Right lobe of liver (tissue), 6 donors: Measurements from ENCODE around the gene INPP5J. TPM values are rescaled to one million over a fixed set of nuclear protein-coding genes. Genes with fewer than 3 reads are reported as not detected.
A peak's percentile ranks its signal among the peaks of the same experiment; 100 is the strongest.
"Not testable (repeated sequence)": the region's sequence is repeated elsewhere in the genome, so short reads cannot be mapped to it uniquely, and the experiment has no call there.

ENCODE experiments used
- ATAC-seq, 4 donors: fragments of 200-7000 bp; cut with Tn5 transposase; one replicate each; pipeline ENCODE4 v1.9.1; 2020; ENCODE audit warnings: mild to moderate bottlenecking in 4 of 4, moderate library complexity in 4 of 4
- DNase-seq, 3 donors: peaks; one replicate each; pipeline ENCODE4 v3.0.0-alpha.2; 2020
- H3K27ac ChIP-seq, 3 donors: fragments of 200-600 bp; one replicate each; pipeline ENCODE4 v1.8.0; 2022
- H3K27me3 ChIP-seq, 2 donors: fragments of 200-600 bp; one replicate each; pipeline ENCODE4 v1.8.0; 2022
- H3K36me3 ChIP-seq, 4 donors: fragments of 200-600 bp; sonication (generic) in 1 of 4; one replicate each; pipeline versions ENCODE4 v1.5.1 to v1.8.0; 2017 to 2022; ENCODE audit warnings: control low read depth in 1 of 4
- H3K4me1 ChIP-seq, 4 donors: fragments of 200-600 bp; sonication (generic) in 1 of 4; one replicate each; pipeline versions ENCODE4 v1.5.1 to v1.8.0; 2017 to 2022; ENCODE audit warnings: control low read depth in 1 of 4
- H3K4me3 ChIP-seq, 3 donors: fragments of 200-600 bp; one replicate each; pipeline ENCODE4 v1.8.0; 2022
- H3K9me3 ChIP-seq, 4 donors: fragments of 200-600 bp; sonication (generic) in 1 of 4; one replicate each; pipeline versions ENCODE4 v1.5.1 to v1.8.0; 2017 to 2022; ENCODE audit warnings: control low read depth in 1 of 4
- POLR2A ChIP-seq: fragments of 450-650 bp; IDR thresholded peaks from one replicate; pipeline ENCODE4 v1.6.1; 2017; ENCODE audit warnings: antibody characterized with exemption, mild to moderate bottlenecking
- WGBS: methylation state at CpG from one replicate; pipeline ENCODE4 v1.1.6; 2018; ENCODE audit warnings: low coverage, low lambda C conversion rate; ENCODE audit not compliant: insufficient coverage; ENCODE audit errors: missing lambda C conversion rate; 5-methylcytosine and 5-hydroxymethylcytosine counted together
- intact Hi-C, 2 donors: fragments of 100-400 bp; cut with DNase I; formaldehyde crosslinking; loops; one replicate each; pipeline versions ENCODE4 v1.11.2 to v1.14.1; 2022
- total RNA-seq, 6 experiments: library from RNA; depleted of rRNA in 2 of 6; stranded (reverse); fragments of >200 nt in 2 of 6; fragmentation: NEBNext Ultra II Directional in 3 of 6; extraction: Animal tissue kit (Norgen Biotek cat#: 25700) in 3 of 6; gene quantifications; one replicate each; pipeline versions ENCODE4 v1.1.0 to v1.2.4, GENCODE V29; 2016 to 2023
- TF ChIP-seq, protein P1 (sequence below), 4 donors: fragments of 200-600 bp in 3 of 4; fragments of 450-650 bp in 1 of 4; IDR thresholded peaks; one replicate each; pipeline versions ENCODE4 v1.5.1 to v1.8.0; 2016 to 2022; ENCODE audit warnings: antibody characterized with exemption in 4 of 4, mild to moderate bottlenecking in 2 of 4
- donor health status: DM: no; HTN: yes; CAD: no.
- donor health status: DM: no; HTN: no; CAD: no.
- donor health status: DM: no; HTN: no; CAD: no.
- donor health status: DM: no; HTN: yes; CAD: no.
- donor health status: DM: no; HTN: yes; CAD: no.

Gene INPP5J
- total RNA-seq, 6 experiments from 2014 or later: 0.12 to 0.49 (median 0.26) TPM; not detected in 2

DNA sequence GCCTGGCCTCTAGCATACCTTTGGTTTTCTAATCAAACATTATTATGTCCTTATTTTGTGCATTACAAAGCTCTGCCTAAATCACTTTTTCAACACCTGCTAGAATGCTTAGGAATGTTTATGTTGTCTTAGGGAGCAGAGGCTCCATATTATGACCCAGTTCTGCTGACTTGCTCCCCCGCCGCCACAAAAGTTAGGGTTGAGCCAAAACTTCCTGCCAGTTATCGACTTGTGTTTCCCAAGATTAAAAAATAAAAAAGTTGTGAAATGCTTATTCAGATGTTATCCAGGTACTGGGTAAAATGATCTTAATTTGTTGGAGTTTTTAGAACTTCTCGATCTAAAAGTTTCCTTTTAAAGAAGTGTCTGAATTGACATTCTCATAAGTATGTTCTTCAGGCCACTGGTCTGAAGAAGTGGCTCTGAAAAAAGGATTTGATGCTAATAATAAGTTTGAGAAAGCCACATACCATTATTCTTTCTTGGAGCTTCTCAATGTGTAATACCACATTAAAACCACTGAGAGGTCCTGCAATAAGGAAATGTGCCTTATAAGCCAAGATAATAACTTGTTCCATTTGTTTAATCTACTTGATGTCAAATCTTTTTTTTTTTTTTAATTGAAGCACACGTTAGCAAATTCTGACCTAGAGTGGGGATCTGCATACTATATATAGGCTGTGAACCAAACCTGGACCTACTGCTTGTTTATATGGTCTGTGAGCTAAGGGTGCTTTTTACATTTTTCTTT lies 39.4 kb downstream of the INPP5J start:
- DNase-seq: peak in 1 of 3 donors; percentile 69
- 7% methylated on average over 5 of the region's 5 CpGs for WGBS
- ATAC-seq: peak; percentile 13 to 50 (median 30)
- peaks cover 0 to 2% (median 0%) of the 10 kb centered on the region in 4 donors for H3K36me3 ChIP-seq
- H3K27me3 ChIP-seq: no peaks in the 10 kb centered on the region
- TF ChIP-seq, protein P1, sequence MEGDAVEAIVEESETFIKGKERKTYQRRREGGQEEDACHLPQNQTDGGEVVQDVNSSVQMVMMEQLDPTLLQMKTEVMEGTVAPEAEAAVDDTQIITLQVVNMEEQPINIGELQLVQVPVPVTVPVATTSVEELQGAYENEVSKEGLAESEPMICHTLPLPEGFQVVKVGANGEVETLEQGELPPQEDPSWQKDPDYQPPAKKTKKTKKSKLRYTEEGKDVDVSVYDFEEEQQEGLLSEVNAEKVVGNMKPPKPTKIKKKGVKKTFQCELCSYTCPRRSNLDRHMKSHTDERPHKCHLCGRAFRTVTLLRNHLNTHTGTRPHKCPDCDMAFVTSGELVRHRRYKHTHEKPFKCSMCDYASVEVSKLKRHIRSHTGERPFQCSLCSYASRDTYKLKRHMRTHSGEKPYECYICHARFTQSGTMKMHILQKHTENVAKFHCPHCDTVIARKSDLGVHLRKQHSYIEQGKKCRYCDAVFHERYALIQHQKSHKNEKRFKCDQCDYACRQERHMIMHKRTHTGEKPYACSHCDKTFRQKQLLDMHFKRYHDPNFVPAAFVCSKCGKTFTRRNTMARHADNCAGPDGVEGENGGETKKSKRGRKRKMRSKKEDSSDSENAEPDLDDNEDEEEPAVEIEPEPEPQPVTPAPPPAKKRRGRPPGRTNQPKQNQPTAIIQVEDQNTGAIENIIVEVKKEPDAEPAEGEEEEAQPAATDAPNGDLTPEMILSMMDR (IDR thresholded peaks at IDR 0.05): peak in 1 of 4 donors; percentile 18
- TF ChIP-seq POLR2A: no peak
- peaks cover 0 to 33% (median 12%) of the 10 kb centered on the region in 4 donors for H3K4me1 ChIP-seq
- H3K9me3 ChIP-seq: no peaks in the 10 kb centered on the region
- H3K4me3 ChIP-seq: peak overlapping the region in 2 of 3 donors; percentile 17 to 73
- peak overlapping the region in 2 of 3 donors; percentile 12 to 44 for H3K27ac ChIP-seq
- intact Hi-C loops: no loop called here

- peaks cover 0 to 22% (median 4%) of the 10 kb centered on the region in 4 donors for H3K4me1 ChIP-seq
- intact Hi-C loops: no loop called here
- no peak for ATAC-seq
- no peaks in the 10 kb centered on the region for H3K27me3 ChIP-seq
- no peak for DNase-seq
- no peaks in the 10 kb centered on the region for H3K9me3 ChIP-seq
- H3K27ac ChIP-seq: no peak overlapping the region
- TF ChIP-seq, protein P1 (IDR thresholded peaks at IDR 0.05): no peak
- no peak for TF ChIP-seq POLR2A
- H3K36me3 ChIP-seq: peaks cover 0 to 2% (median 0%) of the 10 kb centered on the region in 4 donors
- no peak overlapping the region for H3K4me3 ChIP-seq
- 100% methylated on average over 4 of the region's 4 CpGs for WGBS
These were observed 48.2 kb downstream of the INPP5J start for GRCh38 chr22:31170971-31171370.

- H3K36me3 ChIP-seq, H3K4me3 ChIP-seq, DNase-seq, H3K27ac ChIP-seq, intact Hi-C loops, H3K9me3 ChIP-seq, ATAC-seq, H3K27me3 ChIP-seq: not testable (repeated sequence)
- 82% methylated on average over 9 of the region's 9 CpGs for WGBS
- peaks cover 0 to 22% (median 4%) of the 10 kb centered on the region in 4 donors for H3K4me1 ChIP-seq
These were observed 49.0 kb downstream of the INPP5J start for GRCh38 chr22:31171734-31172133.

- Histone ChIP-seq H3K36me3 (no peaks in the 10 kb centered on the region), H3K9me3 (no peaks in the 10 kb centered on the region), H3K27ac (peak overlapping the region in 1 of 3 donors; percentile 2), H3K4me3 (no peak overlapping the region), H3K27me3 (no peaks in the 10 kb centered on the region), H3K4me1 (peaks cover 0 to 19% (median 2%) of the 10 kb centered on the region in 4 donors)
- DNase-seq (no peak), ATAC-seq (peak in 1 of 4 donors; percentile 18)
- intact Hi-C loops: no loop called here
- no peak for TF ChIP-seq POLR2A
- TF ChIP-seq, protein P1 (IDR thresholded peaks at IDR 0.05): no peak
- WGBS: 64% methylated on average over 2 of the region's 5 CpGs
These were observed 50.8 kb downstream of the INPP5J start for GRCh38 chr22:31173386-31174145.

DNA sequence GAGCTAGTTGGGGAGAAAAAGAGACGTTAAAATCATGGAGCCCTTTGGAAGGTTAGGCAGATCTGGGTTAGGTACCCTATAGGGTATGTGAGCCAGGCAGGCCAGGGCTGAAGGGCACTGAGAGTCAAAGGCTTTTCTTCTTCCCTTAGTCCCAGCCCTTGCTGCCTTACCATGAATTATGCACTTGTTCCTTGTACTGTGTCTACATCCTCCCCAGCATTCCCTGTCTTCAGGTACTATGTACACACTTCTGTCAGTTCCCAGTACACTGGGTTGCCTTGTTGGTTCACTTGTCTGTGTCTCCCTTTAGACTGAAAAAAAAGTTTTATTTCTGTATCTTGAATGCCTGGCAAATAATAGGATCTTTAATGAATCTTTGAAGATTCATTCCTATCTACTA lies 54.2 kb downstream of the INPP5J start:
- no peak for TF ChIP-seq POLR2A
- TF ChIP-seq, protein P1 (IDR thresholded peaks at IDR 0.05): no peak
- no peak for DNase-seq
- H3K27me3 ChIP-seq: no peaks in the 10 kb centered on the region
- H3K4me1 ChIP-seq: peaks cover 0 to 18% (median 5%) of the 10 kb centered on the region in 4 donors
- no peak overlapping the region for H3K4me3 ChIP-seq
- no peak overlapping the region for H3K27ac ChIP-seq
- no peak for ATAC-seq
- 91% methylated on average over 1 of the region's 1 CpG for WGBS
- intact Hi-C loops: no loop called here
- no peaks in the 10 kb centered on the region for H3K36me3 ChIP-seq
- no peaks in the 10 kb centered on the region for H3K9me3 ChIP-seq
